WTC11 (cell line): Measurements from ENCODE around the gene CYP1A2. TPM values are rescaled to one million over a fixed set of nuclear protein-coding genes. Genes with fewer than 3 reads are reported as not detected.

Experiments
- ATAC-seq: fragments of 200-7000 bp; cut with Tn5 transposase; 2 replicates; pipeline ENCODE4 v1.10.0; 2021; ENCODE audit warnings: mild to moderate bottlenecking, moderate library complexity
- CTCF ChIA-PET: fragments of 300-600 bp; sonication (Branson Sonifier 250); formaldehyde crosslinking; loops from one replicate; lab custom pipeline; 2021; ENCODE audit warnings: antibody characterized with exemption; lab: Charles Lee
- POLR2A ChIA-PET: fragments of 350-600 bp; sonication (Branson Sonifier 250); formaldehyde crosslinking; loops from one replicate; lab custom pipeline; 2021; ENCODE audit warnings: antibody characterized with exemption; lab: Charles Lee
- DNase-seq: peaks from one replicate; pipeline ENCODE4 v3.0.0; 2021; ENCODE audit warnings: low spot score
- H3K27ac Mint-ChIP-seq: 2 replicates; pipeline ENCODE4 v1.8.0; 2021; ENCODE audit warnings: mixed read lengths
- H3K27me3 Mint-ChIP-seq: 2 replicates; pipeline ENCODE4 v1.8.0; 2021; ENCODE audit warnings: low read depth, mild to moderate bottlenecking, moderate library complexity, mixed read lengths
- H3K36me3 Mint-ChIP-seq: 2 replicates; pipeline ENCODE4 v1.8.0; 2021; ENCODE audit warnings: mixed read lengths
- H3K4me1 Mint-ChIP-seq: 2 replicates; pipeline ENCODE4 v1.8.0; 2022; ENCODE audit warnings: mixed read lengths
- H3K4me3 Mint-ChIP-seq: 2 replicates; pipeline ENCODE4 v1.8.0; 2021; ENCODE audit warnings: mild to moderate bottlenecking, moderate library complexity, mixed read lengths
- H3K9me3 Mint-ChIP-seq: 2 replicates; pipeline ENCODE4 v1.8.0; 2021; ENCODE audit warnings: mixed read lengths
- ARID4B ChIP-seq: sonication (generic); formaldehyde crosslinking; IDR thresholded peaks from 2 replicates; pipeline ENCODE4 v1.8.0; 2023; ENCODE audit warnings: missing genetic modification reagents, mild to moderate bottlenecking, borderline replicate concordance
- CREM ChIP-seq: sonication (generic); formaldehyde crosslinking; IDR thresholded peaks from 2 replicates; pipeline ENCODE4 v1.8.1; 2022; ENCODE audit warnings: mild to moderate bottlenecking, missing genetic modification reagents, moderate library complexity
- ETV6 ChIP-seq: sonication (generic); formaldehyde crosslinking; IDR thresholded peaks from 2 replicates; pipeline ENCODE4 v1.8.1; 2022; ENCODE audit warnings: mild to moderate bottlenecking, missing genetic modification reagents
- FOXP1 ChIP-seq: sonication (generic); formaldehyde crosslinking; IDR thresholded peaks from 2 replicates; pipeline ENCODE4 v1.8.0; 2022; ENCODE audit warnings: missing genetic modification reagents, mild to moderate bottlenecking, moderate library complexity, borderline replicate concordance
- IRF1 ChIP-seq: sonication (generic); formaldehyde crosslinking; IDR thresholded peaks from 2 replicates; pipeline ENCODE4 v1.8.0; 2023; ENCODE audit warnings: missing genetic modification reagents
- JAZF1 ChIP-seq: fragments of 250-450 bp; sonication (Bioruptor Pico); IDR thresholded peaks from 2 replicates; pipeline ENCODE4 v1.9.0; 2021; ENCODE audit warnings: moderate library complexity, mild to moderate bottlenecking, inconsistent platforms
- JUN ChIP-seq: sonication (generic); formaldehyde crosslinking; IDR thresholded peaks from 2 replicates; pipeline ENCODE4 v1.8.0; 2023; ENCODE audit warnings: mild to moderate bottlenecking, missing genetic modification reagents
- OVOL2 ChIP-seq: fragments of 250-450 bp; sonication (Bioruptor Pico); IDR thresholded peaks from 2 replicates; pipeline ENCODE4 v1.9.0; 2021; ENCODE audit warnings: mild to moderate bottlenecking, borderline replicate concordance
- SMAD4 ChIP-seq: sonication (generic); formaldehyde crosslinking; IDR thresholded peaks from 2 replicates; pipeline ENCODE4 v1.8.0; 2022; ENCODE audit warnings: mild to moderate bottlenecking, missing genetic modification reagents
- STAT6 ChIP-seq: sonication (generic); formaldehyde crosslinking; conservative IDR thresholded peaks from 2 replicates; pipeline ENCODE4 v1.8.1; 2023; ENCODE audit warnings: mild to moderate bottlenecking, low read depth, missing genetic modification reagents, moderate library complexity
- TEAD4 ChIP-seq: sonication (generic); formaldehyde crosslinking; IDR thresholded peaks from 2 replicates; pipeline ENCODE4 v1.8.0; 2022; ENCODE audit warnings: mild to moderate bottlenecking, missing genetic modification reagents
- ZNF416 ChIP-seq: fragments of 250-450 bp; sonication (Bioruptor Pico); IDR thresholded peaks from 2 replicates; pipeline ENCODE4 v1.9.0; 2021; ENCODE audit warnings: mild to moderate bottlenecking, inconsistent platforms
- ZNF425 ChIP-seq: fragments of 250-450 bp; sonication (Bioruptor Pico); conservative IDR thresholded peaks from 2 replicates; pipeline ENCODE4 v1.9.0; 2021; ENCODE audit warnings: mild to moderate bottlenecking
- total RNA-seq: library from RNA; stranded (reverse); gene quantifications from 3 replicates; pipeline ENCODE4 v1.2.3, GENCODE V29; 2021

CYP1A2 gene
- total RNA-seq, 1 experiment from 2014 or later = not detected

- no peak for TF ChIP-seq STAT6 (CRISPR knock-in tag)
- no peak for TF ChIP-seq OVOL2 (CRISPR knock-in tag)
- TF ChIP-seq CREM (CRISPR knock-in tag) = no peak
- TF ChIP-seq ZNF416 (CRISPR knock-in tag) = no peak
- TF ChIP-seq ETV6 = no peak
- no peak for TF ChIP-seq SMAD4 (CRISPR knock-in tag)
Measured at GRCh38 chr15:74746389-74746788, 2.3 kb upstream of the CYP1A2 start (continued).

- CTCF ChIA-PET = interaction anchor here (0.5 to 5.8 kb wide), 5 partner anchors 13 to 580 kb away, joined by 3 to 56 read pairs (median 6); no protein-coding TSS in a partner anchor
Measured at GRCh38 chr15:74749832-74750231, 1.2 kb downstream of the CYP1A2 start.

GRCh38 chr15:74750751-74751150 lies 2.1 kb downstream of the CYP1A2 start:
- POLR2A ChIA-PET = interaction anchor here (0.5 to 2.5 kb wide), 2 partner anchors 10 to 112 kb away, joined by 3 to 11 read pairs; no protein-coding TSS in a partner anchor
- ATAC-seq = peak; percentile 65; the same call in 1 of the 2 replicates
- no peaks in the 10 kb centered on the region for H3K36me3 Mint-ChIP-seq
- H3K4me3 Mint-ChIP-seq = no peak overlapping the region
- CTCF ChIA-PET = interaction anchor here (1.0 to 5.8 kb wide), 3 partner anchors 19 to 119 kb away, joined by 3 to 56 read pairs (median 4); no protein-coding TSS in a partner anchor
- peaks cover 7% of the 10 kb centered on the region; the same call in 1 of the 2 replicates for H3K4me1 Mint-ChIP-seq
- no peaks in the 10 kb centered on the region for H3K9me3 Mint-ChIP-seq
- DNase-seq = no peak
- peaks cover 6% of the 10 kb centered on the region for H3K27me3 Mint-ChIP-seq
- TF ChIP-seq ZNF425 (no peak), ZNF416 (CRISPR knock-in tag) (no peak), ARID4B (CRISPR knock-in tag) (no peak), TEAD4 (CRISPR knock-in tag) (no peak), JUN (CRISPR knock-in tag) (no peak)
- H3K27ac Mint-ChIP-seq = no peak overlapping the region

More at GRCh38 chr15:74749832-74750231, 1.2 kb downstream of the CYP1A2 start:
- no peaks in the 10 kb centered on the region for H3K36me3 Mint-ChIP-seq
- peaks cover 6% of the 10 kb centered on the region for H3K27me3 Mint-ChIP-seq
- no peaks in the 10 kb centered on the region for H3K9me3 Mint-ChIP-seq
- DNase-seq (no peak), ATAC-seq (no peak)
- H3K4me1 Mint-ChIP-seq = peaks cover 7% of the 10 kb centered on the region; the same call in 1 of the 2 replicates
- POLR2A ChIA-PET = interaction anchor here (2.5 kb wide), 1 partner anchor 10 kb away, joined by 11 read pairs; no protein-coding TSS in a partner anchor
- H3K4me3 Mint-ChIP-seq = no peak overlapping the region
- H3K27ac Mint-ChIP-seq = no peak overlapping the region
- TF ChIP-seq IRF1 (CRISPR knock-in tag) = no peak
- peak; percentile 44; the same call in 1 of the 2 replicates for TF ChIP-seq FOXP1 (CRISPR knock-in tag)
- no peak for TF ChIP-seq JAZF1 (CRISPR knock-in tag)
- TF ChIP-seq, all 79 proteins: peak for 1
